Thoracic aorta (tissue), 2 donors: ENCODE measurements around the gene JMJD8. TPM values are rescaled to one million over a fixed set of nuclear protein-coding genes. Genes with fewer than 3 reads are reported as not detected.
A peak's percentile ranks its signal among the peaks of the same experiment; 100 is the strongest.
"Not testable (repeated sequence)": the region's sequence is repeated elsewhere in the genome, so short reads cannot be mapped to it uniquely, and the experiment has no call there.

Source experiments
- ATAC-seq: fragments of 150-250 bp; one replicate; pipeline ENCODE4 v1.8.0; 2017; ENCODE audit warnings: low read depth; ENCODE audit not compliant: insufficient number of reproducible peaks, low FRiP score
- DNase-seq: peaks from one replicate; pipeline ENCODE4 v3.0.0-alpha.2; 2020; ENCODE audit warnings: low spot score
- H3K27ac ChIP-seq, 2 donors: fragments of 200-600 bp; sonication (generic); 1 replicate in 1 of 2; 2 replicates in 1 of 2; pipeline ENCODE4 v1.5.1; 2016; ENCODE audit warnings: mild to moderate bottlenecking in 2 of 2, moderate library complexity in 2 of 2
- H3K27me3 ChIP-seq: fragments of 200-600 bp; sonication (generic); replicated peaks from 2 replicates; pipeline ENCODE4 v1.6.0; 2016; ENCODE audit warnings: mild to moderate bottlenecking; ENCODE audit not compliant: insufficient read depth
- H3K36me3 ChIP-seq: fragments of 200-600 bp; sonication (generic); one replicate; pipeline ENCODE4 v1.5.1; 2016
- H3K4me1 ChIP-seq, 2 donors: fragments of 200-600 bp; sonication (generic); 1 replicate in 1 of 2; 2 replicates in 1 of 2; pipeline versions ENCODE4 v1.5.1 to v1.6.0; 2016; ENCODE audit warnings: low read depth in 2 of 2, mild to moderate bottlenecking in 1 of 2; ENCODE audit not compliant: control insufficient read depth in 1 of 2
- H3K4me3 ChIP-seq: fragments of 200-600 bp; sonication (generic); 2 replicates; pipeline ENCODE4 v1.5.1; 2016; ENCODE audit warnings: mild to moderate bottlenecking
- H3K9me3 ChIP-seq: fragments of 200-600 bp; sonication (generic); 2 replicates; pipeline ENCODE4 v1.5.1; 2016
- CTCF ChIP-seq: fragments of 200-600 bp; sonication (generic); IDR thresholded peaks from one replicate; pipeline ENCODE4 v1.5.1; 2019; ENCODE audit warnings: antibody characterized with exemption
- total RNA-seq, 2 donors: library from RNA; depleted of rRNA; stranded (reverse); fragments of >200 nt; gene quantifications; one replicate each; pipeline versions ENCODE4 v1.1.0 to v1.2.3, GENCODE V29; 2016

The JMJD8 gene
- total RNA-seq, 2 donors from 2014 or later: 98.7 to 128 TPM

GRCh38 chr16:692356-693108, 8.4 kb upstream of the JMJD8 start:
- no peak for ATAC-seq
- H3K4me3 ChIP-seq: no peak overlapping the region
- TF ChIP-seq CTCF: no peak
- H3K27ac ChIP-seq: no peak overlapping the region
- H3K27me3 ChIP-seq: peaks cover 7% of the 10 kb centered on the region
- DNase-seq: no peak
- peaks cover 18 to 28% of the 10 kb centered on the region in 2 donors for H3K4me1 ChIP-seq
- H3K36me3 ChIP-seq: no peaks in the 10 kb centered on the region
- H3K9me3 ChIP-seq: no peaks in the 10 kb centered on the region

GRCh38 chr16:691242-691641, 7.1 kb upstream of the JMJD8 start:
- not testable (repeated sequence) for H3K4me3 ChIP-seq, H3K9me3 ChIP-seq, H3K27ac ChIP-seq, H3K36me3 ChIP-seq, ATAC-seq, DNase-seq, H3K27me3 ChIP-seq
- peaks cover 18 to 28% of the 10 kb centered on the region in 2 donors for H3K4me1 ChIP-seq

- Histone ChIP-seq H3K9me3 (no peaks in the 10 kb centered on the region), H3K4me1 (peaks cover 24 to 35% of the 10 kb centered on the region in 2 donors), H3K27me3 (peaks cover 2% of the 10 kb centered on the region), H3K27ac (peak overlapping the region; percentile 76 to 85), H3K36me3 (peaks cover 6% of the 10 kb centered on the region), H3K4me3 (peak overlapping the region; percentile 100)
- DNase-seq (no peak), ATAC-seq (no peak)
- TF ChIP-seq CTCF: no peak
Observed at GRCh38 chr16:689175-689897, 5.2 kb upstream of the JMJD8 start.

- Histone ChIP-seq H3K9me3 (no peaks in the 10 kb centered on the region), H3K4me3 (no peak overlapping the region), H3K4me1 (peaks cover 29 to 42% of the 10 kb centered on the region in 2 donors), H3K27me3 (no peaks in the 10 kb centered on the region), H3K36me3 (peaks cover 14% of the 10 kb centered on the region), H3K27ac (no peak overlapping the region)
- TF ChIP-seq CTCF: no peak
- DNase-seq (no peak), ATAC-seq (no peak)
Observed at GRCh38 chr16:687499-687898, 3.4 kb upstream of the JMJD8 start.

- Histone ChIP-seq H3K27me3 (no peaks in the 10 kb centered on the region), H3K9me3 (no peaks in the 10 kb centered on the region), H3K4me1 (peaks cover 34 to 50% of the 10 kb centered on the region in 2 donors), H3K4me3 (no peak overlapping the region), H3K36me3 (peaks cover 22% of the 10 kb centered on the region), H3K27ac (no peak overlapping the region)
- TF ChIP-seq CTCF: no peak
- DNase-seq (no peak), ATAC-seq (no peak)
Observed at GRCh38 chr16:686459-687260, 2.5 kb upstream of the JMJD8 start.
